ENCODE measurements around the gene CMA1. TPM values are rescaled to one million over a fixed set of nuclear protein-coding genes. Genes with fewer than 3 reads are reported as not detected.

CMA1 gene
- total RNA-seq, 1 donor from 2014 or later, result not detected

DNA sequence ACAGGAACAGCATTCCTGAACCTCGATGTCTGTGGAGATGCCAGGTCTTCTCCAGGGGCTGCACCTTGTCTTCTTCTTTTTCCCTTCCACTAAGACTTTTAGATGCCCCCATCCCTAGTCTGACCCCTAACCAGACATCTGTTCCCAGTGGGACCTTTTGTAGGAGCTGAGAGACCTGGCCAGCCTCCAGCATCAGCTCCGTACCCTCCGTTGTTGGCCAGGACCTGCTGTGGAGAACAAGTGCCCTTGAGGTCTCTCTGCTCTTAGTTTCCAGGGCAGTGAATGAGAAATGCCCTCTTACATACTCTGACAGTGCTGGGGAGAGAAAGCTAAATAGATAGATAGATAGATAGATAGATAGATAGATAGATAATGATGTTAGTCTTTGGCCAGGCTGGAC, 48.7 kb downstream of the CMA1 start:
- no peak overlapping the region for H3K4me3 Mint-ChIP-seq (ENCODE audit: low read depth)
- H3K27ac Mint-ChIP-seq, result no peak overlapping the region
- H3K27me3 Mint-ChIP-seq, result no peaks in the 10 kb centered on the region
- no peak for TF ChIP-seq CTCF (IDR thresholded peaks at IDR 0.05; ENCODE audit: unreplicated experiment)
- peaks cover 13% of the 10 kb centered on the region for H3K36me3 Mint-ChIP-seq (ENCODE audit: insufficient read depth)
- H3K9me3 Mint-ChIP-seq (ENCODE audit: low read depth), result peaks cover 3% of the 10 kb centered on the region
- no peaks in the 10 kb centered on the region for H3K4me1 Mint-ChIP-seq (ENCODE audit: low read depth)
- DNase-seq (ENCODE audit: low spot score, unreplicated experiment), result no peak

DNA sequence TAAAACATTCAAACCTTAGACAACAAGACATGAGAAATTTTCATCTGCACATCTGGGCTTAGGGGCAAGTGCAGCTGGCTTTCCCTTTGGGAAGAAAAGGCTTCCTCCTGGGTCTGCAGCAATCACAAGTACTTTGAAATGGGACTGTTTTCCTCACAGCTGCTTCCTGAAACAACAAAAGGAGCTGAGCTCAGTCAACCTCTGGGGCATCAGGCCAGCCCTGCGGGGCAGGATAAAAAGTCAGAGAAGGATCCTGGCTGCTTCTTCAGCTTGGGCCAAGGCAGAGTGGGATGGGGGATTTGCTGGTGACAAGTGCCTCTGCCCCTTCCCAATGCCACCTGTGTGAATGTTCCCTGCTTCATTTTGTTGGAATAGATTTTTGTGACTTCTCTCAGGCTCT, 49.3 kb downstream of the CMA1 start:
- no peak for DNase-seq (ENCODE audit: low spot score, unreplicated experiment)
- H3K9me3 Mint-ChIP-seq (ENCODE audit: low read depth), result peaks cover 9% of the 10 kb centered on the region
- H3K4me3 Mint-ChIP-seq (ENCODE audit: low read depth), result no peak overlapping the region
- H3K27ac Mint-ChIP-seq, result no peak overlapping the region
- TF ChIP-seq CTCF (IDR thresholded peaks at IDR 0.05; ENCODE audit: unreplicated experiment), result no peak
- peaks cover 18% of the 10 kb centered on the region for H3K36me3 Mint-ChIP-seq (ENCODE audit: insufficient read depth)
- no peaks in the 10 kb centered on the region for H3K27me3 Mint-ChIP-seq
- H3K4me1 Mint-ChIP-seq (ENCODE audit: low read depth), result no peaks in the 10 kb centered on the region

DNA sequence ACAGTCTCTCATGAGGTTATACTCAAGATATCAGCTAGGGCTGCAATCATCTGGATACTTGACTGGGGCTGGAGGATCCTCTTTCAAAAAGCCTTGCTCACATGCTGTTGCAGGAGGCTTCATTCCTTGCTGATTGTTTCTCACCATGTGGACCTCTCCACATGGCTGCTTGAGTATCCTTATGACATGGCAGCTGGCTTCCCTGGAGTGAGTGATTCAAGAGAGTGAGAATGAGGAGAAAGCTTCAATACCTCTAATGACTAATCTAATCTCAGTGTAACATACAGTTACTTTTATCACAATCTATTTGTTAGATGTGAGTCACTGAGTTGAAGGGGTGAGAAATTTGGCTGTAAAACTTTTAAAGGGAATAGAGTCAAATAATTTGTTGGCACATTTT, 51.1 kb downstream of the CMA1 start:
- no peak for TF ChIP-seq CTCF (IDR thresholded peaks at IDR 0.05; ENCODE audit: unreplicated experiment)
- no peaks in the 10 kb centered on the region for H3K4me1 Mint-ChIP-seq (ENCODE audit: low read depth)
- no peak overlapping the region for H3K4me3 Mint-ChIP-seq (ENCODE audit: low read depth)
- H3K9me3 Mint-ChIP-seq (ENCODE audit: low read depth), result peaks cover 17% of the 10 kb centered on the region
- H3K27me3 Mint-ChIP-seq, result no peaks in the 10 kb centered on the region
- H3K36me3 Mint-ChIP-seq (ENCODE audit: insufficient read depth), result peaks cover 35% of the 10 kb centered on the region
- no peak overlapping the region for H3K27ac Mint-ChIP-seq
- no peak for DNase-seq (ENCODE audit: low spot score, unreplicated experiment)

Other genes starting within 250 kb of the CMA1 start
- gene TGM1, start 245.1 kb downstream of the CMA1 start, total RNA-seq, result 5.8 and 7.0 TPM in 2 replicates
- gene RABGGTA, start 236.7 kb downstream of the CMA1 start, total RNA-seq, result 25.9 and 33.1 TPM in 2 replicates
- 33.4 and 34.4 TPM in 2 replicates for gene DHRS1, start 208.5 kb downstream of the CMA1 start, total RNA-seq
- 32.4 and 32.6 TPM in 2 replicates for gene NOP9, start 208.4 kb downstream of the CMA1 start, total RNA-seq
- gene CIDEB, start 200.3 kb downstream of the CMA1 start, total RNA-seq, result 1.9 and 3.0 TPM in 2 replicates
- gene LTB4R2, start 198.1 kb downstream of the CMA1 start, total RNA-seq, result 11.0 and 11.3 TPM in 2 replicates
- 8.4 TPM in 2 replicates for gene LTB4R, start 196.8 kb downstream of the CMA1 start, total RNA-seq
- gene ADCY4, start 173.2 kb downstream of the CMA1 start, total RNA-seq, result 0.46 and 0.75 TPM in 2 replicates
- gene RIPK3, start 168.3 kb downstream of the CMA1 start, total RNA-seq, result 0.62 and 1.5 TPM in 2 replicates
- 56.6 and 57.6 TPM in 2 replicates for gene NFATC4, start 140.1 kb downstream of the CMA1 start, total RNA-seq
- 38.3 and 40.0 TPM in 2 replicates for gene NYNRIN, start 109.3 kb downstream of the CMA1 start, total RNA-seq
- 1.5 and 1.9 TPM in 2 replicates for gene CBLN3, start 78.6 kb downstream of the CMA1 start, total RNA-seq
- gene KHNYN, start 78.3 kb downstream of the CMA1 start, total RNA-seq, result 74.3 and 77.4 TPM in 2 replicates
- 68.1 and 68.2 TPM in 2 replicates for gene SDR39U1, start 65.5 kb downstream of the CMA1 start, total RNA-seq
- not detected in 2 replicates for gene CTSG, start 68.0 kb upstream of the CMA1 start, total RNA-seq
- gene GZMH, start 101.4 kb upstream of the CMA1 start, total RNA-seq, result not detected in 2 replicates
- gene GZMB, start 125.9 kb upstream of the CMA1 start, total RNA-seq, result not detected in 2 replicates